ENCODE results near the gene RNF182. TPM values are rescaled to one million over a fixed set of nuclear protein-coding genes. Genes with fewer than 3 reads are reported as not detected.

The RNF182 gene
- total RNA-seq, 1 experiment from 2014 or later: 3.7 TPM

- Histone ChIP-seq H2BK5ac (ENCODE audit: insufficient read length, low read length) (no peak overlapping the region), H4K91ac (ENCODE audit: insufficient read length, low read depth, low read length) (no peak overlapping the region), H3K9me3 (ENCODE audit: control insufficient read depth, low read depth, low read length) (no peaks in the 10 kb centered on the region), H3T11ph (ENCODE audit: low read length) (no peak overlapping the region), H3K27me3 (ENCODE audit: insufficient read depth, low read length) (no peaks in the 10 kb centered on the region), H3K79me2 (ENCODE audit: insufficient read depth, low read length) (no peaks in the 10 kb centered on the region), H3K27ac (ENCODE audit: insufficient read length, low read depth, low read length) (no peak overlapping the region), H3K4ac (ENCODE audit: low read depth, low read length) (no peak overlapping the region), H3K18ac (ENCODE audit: insufficient read length, low read depth, low read length) (no peak overlapping the region), H3K23ac (ENCODE audit: insufficient read length, low read depth, low read length) (no peak overlapping the region), H3K79me1 (ENCODE audit: insufficient read depth, low read depth, low read length, poor library complexity, severe bottlenecking) (no peaks in the 10 kb centered on the region), H2BK15ac (ENCODE audit: low read depth, low read length) (no peak overlapping the region), H3K56ac (ENCODE audit: insufficient read length, low read depth, low read length) (no peak overlapping the region), H2BK120ac (ENCODE audit: low read depth, low read length, poor library complexity, severe bottlenecking) (no peak overlapping the region), H2AK5ac (ENCODE audit: insufficient read length, low read length) (no peak overlapping the region), H2BK12ac (ENCODE audit: insufficient read length, low read depth, low read length) (no peak overlapping the region), H3K4me1 (ENCODE audit: insufficient read depth, low read length) (0 out of 2 replicates have a peak, but pooled peaks cover 3% of the 10 kb centered on the region), H3K23me2 (ENCODE audit: insufficient read length, low read depth, low read length, poor library complexity, severe bottlenecking) (no peaks in the 10 kb centered on the region), H2BK20ac (ENCODE audit: low read depth, low read length, poor library complexity, severe bottlenecking) (no peak overlapping the region), H3K14ac (ENCODE audit: insufficient read depth, low read length) (no peak overlapping the region), H4K5ac (ENCODE audit: insufficient read length, low read depth, low read length) (no peak overlapping the region), H3K9ac (ENCODE audit: extremely low read depth, insufficient read length, low read length) (no peak overlapping the region), H3K4me2 (ENCODE audit: insufficient read depth, insufficient read length, low read length) (no peak overlapping the region), H2AFZ (ENCODE audit: low read length) (no peak overlapping the region), H4K20me1 (ENCODE audit: control insufficient read depth, insufficient read depth, insufficient read length) (no peaks in the 10 kb centered on the region), H4K8ac (replicated peaks; ENCODE audit: insufficient read length, low read depth, low read length) (no peak overlapping the region)
- Mint-ChIP-seq H3K36me3 (ENCODE audit: insufficient read depth in 1 of 3, low read depth in 3 of 3) (no peaks in the 10 kb centered on the region), H3K27ac (no peak overlapping the region), H3K27me3 (ENCODE audit: low read depth) (peaks cover 17% of the 10 kb centered on the region), H3K4me3 (no peak overlapping the region), H3K9me3 (no peaks in the 10 kb centered on the region), H3K4me1 (peaks cover 3 to 6% of the 10 kb centered on the region in 2 experiments; a peak in 3 of 4 replicates)
- no CpG with 5 or more reads among the region's 2 CpGs for WGBS (ENCODE audit: extremely low coverage, insufficient read length, low lambda C conversion rate)
- no peak for TF ChIP-seq CTCF (conservative IDR thresholded peaks at IDR 0.05)
- no peak for DNase-seq
Observed at GRCh38 chr6:13907001-13907350, 17.8 kb upstream of the RNF182 start.
